ENCODE results near the gene PDLIM4.

Gene PDLIM4

DNA sequence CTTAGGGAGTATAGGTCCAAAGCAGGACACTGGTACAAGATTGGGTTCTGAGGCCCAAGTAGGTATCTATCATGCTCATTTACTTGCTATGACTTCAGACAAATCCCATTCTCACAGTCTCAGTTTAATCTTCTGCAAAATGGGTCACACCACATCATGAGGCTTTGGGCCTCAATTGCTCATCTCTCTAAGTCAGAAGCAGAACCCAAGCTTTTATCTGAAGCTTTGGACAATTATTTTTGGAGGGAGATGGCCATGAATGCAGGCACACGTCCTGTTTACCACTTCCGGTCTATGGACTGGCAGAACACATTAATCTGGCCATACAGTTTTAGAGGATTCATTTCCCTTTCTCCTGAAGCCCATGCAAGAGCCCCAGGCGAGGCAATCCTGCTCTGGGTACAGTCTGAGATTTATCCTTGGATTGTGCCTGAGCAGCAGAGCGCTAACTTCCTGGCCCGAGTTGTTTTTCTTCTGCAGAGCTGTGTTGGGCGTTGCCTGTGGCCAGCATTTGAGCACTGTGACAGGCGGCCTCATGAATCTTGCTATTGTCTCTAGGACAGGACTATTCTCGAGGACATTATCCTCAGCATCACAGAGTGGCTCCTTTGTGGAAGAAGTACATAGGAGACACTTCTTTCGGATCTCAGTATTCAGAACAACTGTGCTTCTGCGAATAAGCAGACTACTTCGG, 52.8 kb downstream of the PDLIM4 start:
- no peak for DNase-seq

DNA sequence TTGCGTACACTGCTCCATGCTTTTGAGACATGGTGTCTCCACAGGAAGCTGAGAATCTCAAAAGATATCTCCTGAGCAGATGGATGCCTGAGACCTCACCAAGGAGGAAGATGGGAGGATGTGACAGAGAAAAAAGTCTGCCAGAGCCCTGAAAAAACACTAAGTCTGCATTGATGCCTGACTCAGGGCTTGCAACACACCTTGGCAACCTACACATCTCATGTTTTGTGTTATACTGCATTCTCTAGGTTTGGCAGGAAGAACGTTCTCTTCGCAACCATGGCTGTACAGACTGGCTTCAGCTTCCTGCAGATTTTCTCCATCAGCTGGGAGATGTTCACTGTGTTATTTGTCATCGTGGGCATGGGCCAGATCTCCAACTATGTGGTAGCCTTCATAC, 55.9 kb downstream of the PDLIM4 start:
- no peak for DNase-seq

DNA sequence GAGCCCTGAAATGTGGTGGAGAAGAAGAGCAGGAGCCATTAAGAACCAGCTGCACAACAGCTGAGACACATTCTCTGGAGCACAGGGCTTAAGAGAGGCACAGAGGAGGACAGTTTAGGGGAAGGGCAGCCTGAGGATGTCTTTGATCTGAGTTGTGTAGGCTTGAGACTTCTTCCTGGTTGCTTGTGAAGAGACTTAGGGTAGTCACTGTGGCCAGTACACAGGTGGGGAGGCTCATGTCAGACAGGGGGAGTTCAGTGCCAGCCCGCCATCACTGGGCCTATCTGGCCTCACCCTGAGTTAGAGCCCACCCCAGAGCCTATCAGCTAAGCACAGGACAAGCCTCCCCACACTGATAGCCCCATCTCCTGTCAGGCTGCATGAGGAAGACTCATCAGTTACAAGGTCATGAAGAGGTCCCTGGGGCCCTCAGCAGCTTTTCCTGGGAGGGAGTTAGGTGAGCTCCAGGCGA, 56.5 kb downstream of the PDLIM4 start:
- DNase-seq, result no peak

DNA sequence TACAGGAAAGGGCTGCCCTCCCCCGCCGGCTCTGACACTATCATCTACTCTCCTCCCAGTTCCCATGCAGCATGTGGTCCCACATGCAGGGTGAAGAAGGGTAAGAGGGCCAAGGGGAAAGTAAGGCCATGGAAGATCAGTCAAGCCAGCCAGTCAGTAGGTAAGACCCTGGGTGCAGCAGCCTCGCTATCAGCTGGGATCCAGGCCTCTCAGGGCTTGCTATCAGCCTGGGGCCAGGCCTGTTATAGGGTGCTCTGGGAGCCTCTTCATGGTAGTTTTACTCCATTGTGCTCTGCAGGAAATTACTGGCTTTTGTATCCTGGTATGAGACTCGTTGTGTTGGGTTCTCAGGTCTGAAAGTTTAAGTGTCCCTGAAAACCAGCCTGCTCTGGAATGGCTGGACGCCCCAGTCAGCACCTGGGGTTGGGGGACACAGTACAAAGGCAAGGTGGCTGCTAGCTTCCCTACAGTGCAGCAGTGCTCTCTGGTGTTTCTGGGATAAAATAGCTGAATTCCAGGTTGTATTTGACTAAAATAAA, 58.1 kb downstream of the PDLIM4 start:
- DNase-seq, result no peak

DNA sequence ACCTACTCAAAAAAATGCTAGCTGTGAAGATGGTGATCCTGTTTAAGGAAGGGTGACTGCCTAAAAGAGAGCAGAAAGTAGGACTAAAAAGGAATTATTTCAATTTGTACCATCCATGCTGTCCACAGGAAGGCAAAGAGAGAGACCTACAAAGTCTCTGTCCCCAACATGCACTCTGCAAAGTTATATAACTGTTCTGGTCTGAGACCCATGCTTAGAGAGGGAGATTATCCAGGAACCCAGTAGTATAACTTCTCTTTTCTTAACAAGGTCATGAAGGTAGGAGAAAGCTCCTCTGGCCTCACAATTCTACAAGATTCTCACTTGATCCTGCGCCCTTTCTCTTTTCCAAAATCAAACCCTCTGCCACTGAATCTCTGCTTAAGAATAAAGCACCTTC, 62.5 kb downstream of the PDLIM4 start:
- no peak for DNase-seq

GRCh38 chr5:132321109-132321721, 63.7 kb downstream of the PDLIM4 start:
- DNase-seq, result no peak

DNA sequence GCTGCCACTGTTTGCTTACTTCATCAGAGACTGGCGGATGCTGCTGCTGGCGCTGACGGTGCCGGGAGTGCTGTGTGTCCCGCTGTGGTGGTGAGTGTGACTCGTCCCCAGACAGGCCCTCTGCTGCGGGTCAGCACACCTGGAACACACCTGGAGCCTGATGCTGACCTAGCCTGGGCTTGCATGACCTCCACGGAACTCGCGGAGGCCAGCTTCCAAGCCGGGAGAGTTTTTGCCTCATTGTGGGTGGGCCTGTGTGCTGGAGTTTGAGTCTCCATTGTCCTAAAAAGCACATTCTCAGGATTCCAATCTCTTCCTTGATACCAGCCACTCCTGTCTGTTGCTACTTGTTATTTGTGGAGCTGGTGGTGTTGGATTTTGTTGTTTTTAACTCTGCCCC, 64.8 kb downstream of the PDLIM4 start:
- no peak for DNase-seq

Data from right forelimb (tissue), 1 donor.